Anterior cingulate cortex (tissue), 58 donors: ENCODE data around the gene THSD7B.

Experiments used
- DNase-seq, 58 donors: peaks; one replicate each; lab custom pipeline; 2025; lab: John Stamatoyannopoulos, UW

THSD7B gene

GRCh38 chr2:137183206-137183898, 418.0 kb downstream of the THSD7B start:
- no peak for DNase-seq

- DNase-seq, result no peak
Observed at GRCh38 chr2:137185378-137186078, 420.2 kb downstream of the THSD7B start.

- no peak for DNase-seq
Observed at GRCh38 chr2:137187216-137187615, 421.9 kb downstream of the THSD7B start.

GRCh38 chr2:137190411-137191195, 425.3 kb downstream of the THSD7B start:
- no peak for DNase-seq

DNA sequence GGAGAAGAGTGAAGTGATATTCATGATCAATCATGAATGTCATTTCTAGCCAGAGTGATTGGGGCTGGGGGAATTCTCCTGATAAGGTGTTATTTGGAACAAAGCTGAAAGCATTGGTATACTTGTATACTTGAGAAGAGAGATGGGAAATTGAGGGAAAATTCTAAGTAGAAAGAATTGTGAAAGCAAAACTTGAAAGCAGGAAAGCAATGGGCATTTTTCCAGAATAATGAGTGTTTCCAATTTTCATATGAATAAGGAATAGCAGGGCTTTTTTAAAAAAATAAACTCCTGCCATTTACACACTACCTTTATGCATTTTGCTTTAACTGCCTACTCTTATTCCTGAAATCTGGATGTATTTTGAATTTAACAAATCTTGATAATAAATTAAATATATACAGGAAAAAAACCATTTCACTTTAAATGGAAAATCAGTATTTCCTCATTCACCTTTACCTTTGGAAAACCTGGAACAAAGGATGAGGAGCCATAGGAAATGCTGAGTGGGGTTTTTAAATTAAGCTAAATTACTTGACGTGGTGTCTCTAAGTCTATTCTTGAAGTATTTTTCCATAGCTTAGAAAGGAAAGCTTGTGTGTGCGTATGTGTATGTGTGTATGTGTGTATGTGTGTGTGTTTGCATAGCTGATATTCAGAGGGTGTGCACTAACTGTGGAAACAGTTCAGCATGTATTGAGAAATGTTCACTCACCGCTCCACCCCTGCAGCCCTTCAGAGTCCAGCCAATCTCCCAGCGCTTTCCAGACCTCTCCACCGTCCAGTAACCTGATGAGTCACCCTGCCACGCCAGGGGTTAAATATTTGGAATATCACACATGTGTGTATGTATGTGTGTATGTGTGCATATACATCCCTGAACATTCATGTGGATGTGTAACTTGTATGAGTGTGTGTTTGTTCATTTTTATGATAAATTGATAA, 427.3 kb downstream of the THSD7B start:
- no peak for DNase-seq

DNA sequence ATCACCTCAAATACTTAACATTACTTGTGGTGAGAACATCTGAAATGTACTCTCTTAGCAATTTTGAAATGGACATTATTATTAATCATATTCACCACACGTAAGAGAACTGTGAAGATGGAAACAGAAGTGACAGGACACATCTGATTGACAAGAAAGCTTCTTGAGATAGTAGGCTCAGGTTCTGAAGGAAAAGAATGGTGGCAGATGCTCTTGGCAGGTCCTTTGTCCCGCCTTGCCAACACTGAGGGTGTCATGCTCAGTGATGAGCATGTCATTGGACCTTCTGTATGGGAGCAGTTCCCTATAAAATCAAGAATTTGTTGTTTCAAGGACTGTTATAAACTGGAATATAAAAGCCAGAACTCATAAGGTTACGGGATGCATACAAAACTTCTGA, 428.1 kb downstream of the THSD7B start:
- DNase-seq, result no peak

DNA sequence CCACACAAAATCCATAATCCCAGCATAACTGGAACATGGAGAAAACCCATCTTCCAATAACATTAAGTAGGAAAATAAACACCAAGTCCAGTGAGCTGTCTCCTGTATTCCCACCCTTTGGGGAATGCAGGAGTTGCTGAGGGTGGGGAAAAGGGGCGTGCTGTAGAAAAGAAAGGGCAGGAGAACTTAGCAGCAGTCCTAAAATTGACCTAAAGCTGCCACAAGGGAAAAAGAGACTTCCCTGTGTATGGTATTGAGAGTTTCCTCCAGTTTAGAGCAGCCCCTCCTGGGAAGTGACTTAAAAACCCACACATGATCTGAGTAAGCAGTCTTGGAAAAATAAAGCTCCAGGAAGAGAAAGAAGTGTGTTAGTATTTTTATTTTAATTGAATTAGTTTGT, 428.8 kb downstream of the THSD7B start:
- DNase-seq, result no peak

DNA sequence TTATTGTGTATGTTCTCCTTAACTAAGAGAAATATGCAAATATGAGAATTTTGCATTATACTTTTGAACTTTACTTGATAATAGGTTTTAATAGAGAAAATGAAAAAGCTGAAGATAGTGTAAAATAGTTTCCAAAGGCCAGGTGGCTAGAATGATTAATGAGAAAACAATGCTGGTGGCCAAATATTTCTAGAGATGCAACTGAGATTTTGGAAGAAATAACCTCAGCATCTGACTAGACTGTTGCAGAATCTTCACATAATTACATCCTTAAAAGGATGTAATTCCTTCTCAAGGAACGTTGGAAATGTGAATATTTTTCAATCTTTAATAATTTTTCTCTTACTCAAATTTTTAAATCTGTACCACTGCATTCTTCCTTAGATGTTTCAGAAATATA, 434.4 kb downstream of the THSD7B start:
- no peak for DNase-seq

GRCh38 chr2:137202318-137202717, 437.0 kb downstream of the THSD7B start:
- no peak for DNase-seq

GRCh38 chr2:137205324-137205723, 440.0 kb downstream of the THSD7B start:
- no peak for DNase-seq

GRCh38 chr2:137206069-137206468, 440.7 kb downstream of the THSD7B start:
- no peak for DNase-seq

- no peak for DNase-seq
Observed at GRCh38 chr2:137207030-137207429, 441.7 kb downstream of the THSD7B start.

GRCh38 chr2:137208431-137208891, 443.1 kb downstream of the THSD7B start:
- DNase-seq, result no peak

DNA sequence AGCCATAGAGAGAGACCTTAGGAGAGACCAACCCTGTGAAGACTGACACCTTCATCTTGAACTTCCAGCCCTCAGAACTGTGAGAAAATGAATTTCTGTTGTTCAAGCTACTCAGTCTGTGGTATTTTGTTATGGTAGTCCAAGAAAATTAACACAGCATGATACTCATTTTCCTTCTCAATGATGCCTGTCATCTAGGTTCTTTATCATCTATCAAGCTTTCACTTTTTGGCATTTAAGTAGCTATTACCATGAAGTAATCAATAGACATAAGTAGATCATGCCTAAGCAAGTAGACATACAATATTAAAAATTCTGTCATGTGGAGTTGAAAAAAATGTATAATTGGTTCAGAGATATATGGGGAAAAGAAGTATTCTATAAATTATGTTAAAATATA, 444.7 kb downstream of the THSD7B start:
- DNase-seq, result no peak

DNA sequence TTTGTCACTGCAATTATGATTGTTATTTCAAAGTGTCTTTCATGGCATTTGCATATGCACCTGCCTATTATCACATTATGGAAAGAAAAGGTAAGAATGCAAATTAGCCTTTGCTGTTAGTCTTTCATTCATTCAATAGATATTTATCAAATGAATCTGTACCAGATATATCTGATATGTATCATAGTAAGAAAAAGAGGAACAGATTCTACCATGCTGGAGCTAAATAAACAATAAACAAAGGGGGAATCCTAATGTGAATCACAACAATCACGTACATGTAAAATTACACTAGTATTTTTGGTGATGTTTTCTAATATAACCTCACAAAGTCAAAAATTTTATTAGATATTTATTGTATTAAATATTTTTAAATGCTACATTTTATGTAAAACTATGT, 446.4 kb downstream of the THSD7B start:
- DNase-seq, result no peak

- no peak for DNase-seq
Observed at GRCh38 chr2:137220438-137220993, 455.2 kb downstream of the THSD7B start.

DNA sequence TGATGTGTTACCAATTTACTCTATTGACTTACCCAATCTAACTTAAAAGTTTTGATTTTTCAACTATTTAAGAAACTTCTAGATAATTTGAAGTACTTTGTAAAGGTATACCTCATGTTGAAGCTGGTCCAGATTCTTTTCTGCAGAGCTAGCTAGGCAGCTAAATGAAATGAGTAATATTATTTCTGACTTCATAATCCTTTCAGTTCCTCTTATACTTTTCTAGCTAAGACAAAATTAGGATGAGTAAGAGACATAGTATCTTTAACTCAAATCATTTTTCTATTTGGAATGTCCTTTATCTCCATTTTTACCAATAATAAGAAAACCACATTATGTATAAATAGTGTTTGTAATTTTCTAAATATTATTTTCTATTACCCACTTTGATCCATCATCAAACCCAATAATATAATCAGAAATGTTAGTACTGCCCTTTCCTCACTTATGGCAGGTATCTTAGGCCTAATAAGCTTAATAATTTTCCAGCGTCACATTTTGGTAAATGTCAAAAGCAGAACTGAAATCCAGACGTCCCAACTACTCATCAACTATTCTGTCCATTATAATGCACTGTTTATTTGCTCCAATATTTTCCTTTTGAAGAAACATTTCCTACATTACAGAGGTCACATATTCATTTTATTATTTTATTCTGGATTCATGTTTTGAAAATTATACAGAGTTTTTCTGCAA, 456.6 kb downstream of the THSD7B start:
- DNase-seq, result no peak

GRCh38 chr2:137223722-137224121, 458.4 kb downstream of the THSD7B start:
- DNase-seq, result no peak

DNA sequence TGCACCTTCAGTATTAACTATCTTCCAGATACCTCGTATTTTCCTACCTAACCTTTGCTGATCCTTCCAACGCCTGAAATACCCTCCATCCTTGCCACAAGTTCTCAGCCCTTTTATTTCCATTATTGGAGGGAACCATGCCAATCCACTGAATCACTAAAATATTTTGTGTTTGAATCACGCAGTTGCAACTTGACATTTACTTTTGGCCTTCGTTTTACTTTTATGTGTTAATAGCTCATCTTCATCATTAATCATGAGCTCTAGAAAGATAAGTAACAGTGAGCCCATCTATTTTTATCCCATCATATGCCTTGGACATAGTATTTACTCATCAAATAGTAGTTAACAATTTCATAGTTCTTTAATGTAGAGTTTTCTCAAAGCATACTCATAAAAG, 463.2 kb downstream of the THSD7B start:
- DNase-seq, result no peak
